ENCODE measurements around the gene SULT2B1. TPM values are rescaled to one million over a fixed set of nuclear protein-coding genes. Genes with fewer than 3 reads are reported as not detected.

SULT2B1 gene
- total RNA-seq, 2 experiments from 2014 or later, result not detected

DNA sequence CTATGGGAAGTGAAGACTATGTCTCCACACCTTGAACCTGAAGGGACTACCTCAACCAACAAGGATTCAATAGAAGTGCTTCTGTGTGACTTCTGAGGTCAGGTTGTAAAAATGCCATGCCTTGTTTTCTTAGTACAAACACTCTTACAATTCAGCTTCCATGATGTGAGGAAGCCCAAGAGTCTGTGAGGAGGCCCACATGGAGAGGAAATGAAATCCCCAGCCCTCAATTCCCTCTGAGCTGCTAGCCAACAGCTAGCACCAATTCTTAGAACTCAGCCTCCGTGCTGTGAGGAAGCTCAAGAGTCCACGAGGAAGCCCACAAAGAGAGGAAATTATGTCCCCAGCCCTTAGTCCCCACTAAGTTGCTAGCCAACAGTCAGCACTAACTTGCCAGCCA lies 27.8 kb upstream of the SULT2B1 start:
- no peaks in the 10 kb centered on the region for H3K9me2 ChIP-seq (ENCODE audit: insufficient read depth, low read length)
- no peak for DNase-seq (ENCODE audit: low spot score)
- no peaks in the 10 kb centered on the region for H3K36me3 ChIP-seq (ENCODE audit: insufficient read depth, low read length)
- no peaks in the 10 kb centered on the region for H3K79me2 ChIP-seq (ENCODE audit: insufficient read depth, low read depth, low read length)
- no peak overlapping the region for H2AFZ ChIP-seq (ENCODE audit: low read length)
- no peaks in the 10 kb centered on the region for H4K20me1 ChIP-seq (ENCODE audit: insufficient read depth, low read length)
- no peaks in the 10 kb centered on the region for H3K4me1 ChIP-seq (ENCODE audit: insufficient read depth, low read length, poor library complexity, severe bottlenecking)
- no peak overlapping the region for H3K27ac ChIP-seq (ENCODE audit: low read depth, low read length, poor library complexity, severe bottlenecking)
- CTCF ChIA-PET (ENCODE audit: unreplicated experiment), result no interaction called here
- intact Hi-C loops (cut with micrococcal nuclease; ENCODE audit: unreplicated experiment), result no loop called here
- H3K9me3 ChIP-seq (ENCODE audit: low read length), result peaks cover 9% of the 10 kb centered on the region; the same call in 1 of the 2 replicates
- no peak overlapping the region for H3K4me2 ChIP-seq (ENCODE audit: low read length)
- TF ChIP-seq, protein P1, sequence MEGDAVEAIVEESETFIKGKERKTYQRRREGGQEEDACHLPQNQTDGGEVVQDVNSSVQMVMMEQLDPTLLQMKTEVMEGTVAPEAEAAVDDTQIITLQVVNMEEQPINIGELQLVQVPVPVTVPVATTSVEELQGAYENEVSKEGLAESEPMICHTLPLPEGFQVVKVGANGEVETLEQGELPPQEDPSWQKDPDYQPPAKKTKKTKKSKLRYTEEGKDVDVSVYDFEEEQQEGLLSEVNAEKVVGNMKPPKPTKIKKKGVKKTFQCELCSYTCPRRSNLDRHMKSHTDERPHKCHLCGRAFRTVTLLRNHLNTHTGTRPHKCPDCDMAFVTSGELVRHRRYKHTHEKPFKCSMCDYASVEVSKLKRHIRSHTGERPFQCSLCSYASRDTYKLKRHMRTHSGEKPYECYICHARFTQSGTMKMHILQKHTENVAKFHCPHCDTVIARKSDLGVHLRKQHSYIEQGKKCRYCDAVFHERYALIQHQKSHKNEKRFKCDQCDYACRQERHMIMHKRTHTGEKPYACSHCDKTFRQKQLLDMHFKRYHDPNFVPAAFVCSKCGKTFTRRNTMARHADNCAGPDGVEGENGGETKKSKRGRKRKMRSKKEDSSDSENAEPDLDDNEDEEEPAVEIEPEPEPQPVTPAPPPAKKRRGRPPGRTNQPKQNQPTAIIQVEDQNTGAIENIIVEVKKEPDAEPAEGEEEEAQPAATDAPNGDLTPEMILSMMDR (conservative IDR thresholded peaks at IDR 0.05; ENCODE audit: low read length), result no peak
- BruUV-seq (replicated peaks), result no TSS peak
- H3K4me3 ChIP-seq (ENCODE audit: low read depth, low read length, poor library complexity, severe bottlenecking), result no peak overlapping the region
- POLR2A ChIA-PET, result no interaction called here

DNA sequence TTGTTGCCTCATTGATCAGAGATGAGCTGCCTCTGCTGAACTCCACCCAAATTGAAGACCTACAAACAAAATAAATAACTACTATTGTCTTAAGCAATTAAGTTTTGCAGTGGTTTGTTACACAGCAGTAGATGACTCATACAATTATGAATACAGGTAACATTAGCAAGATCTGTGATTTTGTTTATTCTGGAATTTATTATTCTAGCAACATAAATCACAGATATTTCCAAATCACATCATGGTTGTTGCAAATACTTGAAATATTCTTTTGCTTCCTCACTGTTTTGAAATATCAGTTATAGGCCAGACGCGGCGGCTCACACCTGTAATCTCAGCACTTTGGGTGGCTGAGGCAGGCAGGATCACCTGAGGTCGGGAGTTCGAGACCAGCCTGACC lies 27.2 kb upstream of the SULT2B1 start:
- ChIA-PET CTCF (ENCODE audit: unreplicated experiment) (no interaction called here), POLR2A (no interaction called here)
- TF ChIP-seq EZH2phosphoT487 (IDR thresholded peaks at IDR 0.05; ENCODE audit: borderline replicate concordance, low read depth, low read length), result no peak
- TF ChIP-seq, protein P1 (conservative IDR thresholded peaks at IDR 0.05; ENCODE audit: low read length), result no peak
- Histone ChIP-seq H3K4me2 (ENCODE audit: low read length) (no peak overlapping the region), H3K79me2 (ENCODE audit: insufficient read depth, low read depth, low read length) (no peaks in the 10 kb centered on the region), H3K27ac (ENCODE audit: low read depth, low read length, poor library complexity, severe bottlenecking) (no peak overlapping the region), H3K36me3 (ENCODE audit: insufficient read depth, low read length) (no peaks in the 10 kb centered on the region), H3K9me3 (ENCODE audit: low read length) (peaks cover 9% of the 10 kb centered on the region; the same call in 1 of the 2 replicates), H3K4me3 (ENCODE audit: low read depth, low read length, poor library complexity, severe bottlenecking) (no peak overlapping the region), H2AFZ (ENCODE audit: low read length) (no peak overlapping the region), H3K9me2 (ENCODE audit: insufficient read depth, low read length) (no peaks in the 10 kb centered on the region), H4K20me1 (ENCODE audit: insufficient read depth, low read length) (no peaks in the 10 kb centered on the region), H3K4me1 (ENCODE audit: insufficient read depth, low read length, poor library complexity, severe bottlenecking) (no peaks in the 10 kb centered on the region)
- intact Hi-C loops (cut with micrococcal nuclease; ENCODE audit: unreplicated experiment), result no loop called here
- no TSS peak for BruUV-seq (replicated peaks)
- DNase-seq (ENCODE audit: low spot score), result no peak

DNA sequence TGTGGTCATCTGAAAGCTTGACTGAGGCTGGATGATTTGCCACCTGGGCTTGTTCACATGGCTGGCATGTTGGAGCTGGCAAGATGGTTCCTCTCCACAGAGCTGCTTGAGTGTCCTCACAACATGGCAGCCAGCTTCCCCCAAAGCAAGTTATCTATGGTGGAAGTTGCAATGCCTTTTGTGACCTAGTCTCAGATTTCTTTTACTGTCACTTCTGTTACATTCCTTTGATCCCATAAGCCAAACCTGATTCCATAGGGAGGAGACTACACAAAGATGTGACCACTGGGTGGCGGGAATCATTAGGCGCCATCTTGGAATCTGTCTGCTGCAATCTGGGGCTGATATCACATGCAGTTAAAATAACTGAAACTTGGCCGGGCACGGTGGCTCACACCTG lies 22.8 kb upstream of the SULT2B1 start:
- Histone ChIP-seq H3K79me2 (ENCODE audit: insufficient read depth, low read depth, low read length) (no peaks in the 10 kb centered on the region), H2AFZ (ENCODE audit: low read length) (no peak overlapping the region), H4K20me1 (ENCODE audit: insufficient read depth, low read length) (no peaks in the 10 kb centered on the region), H3K36me3 (ENCODE audit: insufficient read depth, low read length) (no peaks in the 10 kb centered on the region), H3K9me2 (ENCODE audit: insufficient read depth, low read length) (no peaks in the 10 kb centered on the region), H3K4me1 (ENCODE audit: insufficient read depth, low read length, poor library complexity, severe bottlenecking) (no peaks in the 10 kb centered on the region), H3K4me3 (ENCODE audit: low read depth, low read length, poor library complexity, severe bottlenecking) (no peak overlapping the region), H3K4me2 (ENCODE audit: low read length) (no peak overlapping the region), H3K27ac (ENCODE audit: low read depth, low read length, poor library complexity, severe bottlenecking) (no peak overlapping the region), H3K9me3 (ENCODE audit: low read length) (peaks cover 9% of the 10 kb centered on the region; the same call in 1 of the 2 replicates)
- intact Hi-C loops (cut with micrococcal nuclease; ENCODE audit: unreplicated experiment), result no loop called here
- ChIA-PET CTCF (ENCODE audit: unreplicated experiment) (no interaction called here), POLR2A (interaction anchor here (0.6 kb wide), 1 partner anchor 11 kb away, joined by 3 read pairs; no protein-coding TSS in a partner anchor)
- no peak for DNase-seq (ENCODE audit: low spot score)
- no TSS peak for BruUV-seq (replicated peaks)
- TF ChIP-seq, protein P1 (conservative IDR thresholded peaks at IDR 0.05; ENCODE audit: low read length), result no peak
- no peak for TF ChIP-seq EZH2phosphoT487 (IDR thresholded peaks at IDR 0.05; ENCODE audit: borderline replicate concordance, low read depth, low read length)
